Measurements from ENCODE around the gene PITPNB.

DNA sequence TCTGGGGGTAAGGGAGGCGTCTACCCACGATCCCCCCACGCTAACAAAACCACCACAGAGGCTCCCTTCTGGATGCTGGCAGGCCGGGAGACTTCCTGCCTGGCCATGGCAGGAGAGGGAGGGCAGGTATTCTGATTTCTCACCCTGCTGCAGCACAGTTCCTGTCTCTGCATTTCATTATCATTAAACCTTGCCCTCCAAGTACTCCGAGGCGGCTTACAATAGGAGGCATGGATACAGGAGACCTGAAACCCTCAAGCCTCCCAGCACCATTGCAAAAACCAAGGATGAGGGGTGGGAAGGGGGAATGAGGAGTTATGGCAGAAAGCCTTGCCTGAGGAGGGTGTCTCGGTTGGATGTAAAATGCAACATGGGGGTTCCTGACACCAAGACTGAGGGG is 73.4 kb downstream of the PITPNB start:
- TF ChIP-seq POLR2A (IDR thresholded peaks at IDR 0.05) (no peak), EP300 (IDR thresholded peaks at IDR 0.05) (no peak)
- TF ChIP-seq, protein P1, sequence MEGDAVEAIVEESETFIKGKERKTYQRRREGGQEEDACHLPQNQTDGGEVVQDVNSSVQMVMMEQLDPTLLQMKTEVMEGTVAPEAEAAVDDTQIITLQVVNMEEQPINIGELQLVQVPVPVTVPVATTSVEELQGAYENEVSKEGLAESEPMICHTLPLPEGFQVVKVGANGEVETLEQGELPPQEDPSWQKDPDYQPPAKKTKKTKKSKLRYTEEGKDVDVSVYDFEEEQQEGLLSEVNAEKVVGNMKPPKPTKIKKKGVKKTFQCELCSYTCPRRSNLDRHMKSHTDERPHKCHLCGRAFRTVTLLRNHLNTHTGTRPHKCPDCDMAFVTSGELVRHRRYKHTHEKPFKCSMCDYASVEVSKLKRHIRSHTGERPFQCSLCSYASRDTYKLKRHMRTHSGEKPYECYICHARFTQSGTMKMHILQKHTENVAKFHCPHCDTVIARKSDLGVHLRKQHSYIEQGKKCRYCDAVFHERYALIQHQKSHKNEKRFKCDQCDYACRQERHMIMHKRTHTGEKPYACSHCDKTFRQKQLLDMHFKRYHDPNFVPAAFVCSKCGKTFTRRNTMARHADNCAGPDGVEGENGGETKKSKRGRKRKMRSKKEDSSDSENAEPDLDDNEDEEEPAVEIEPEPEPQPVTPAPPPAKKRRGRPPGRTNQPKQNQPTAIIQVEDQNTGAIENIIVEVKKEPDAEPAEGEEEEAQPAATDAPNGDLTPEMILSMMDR (IDR thresholded peaks at IDR 0.05), result no peak

Data from suprapubic skin (tissue), 3 donors.